SK-MEL-5 (cell line): ENCODE data around the gene PSMD6. TPM values are rescaled to one million over a fixed set of nuclear protein-coding genes. Genes with fewer than 3 reads are reported as not detected.

Experiments
- DNase-seq: peaks from one replicate; pipeline ENCODE4 v3.0.0-alpha.2; 2016; ENCODE audit warnings: low read depth, low spot score
- in situ Hi-C: cut with HindIII; loops from 2 replicates; pipeline ENCODE4 v1.10.0; 2016; ENCODE audit warnings: low sequenced_read_pairs, high pct_unique_total_duplicates, low pct_unique_long_range_greater_than_20kb
- small RNA-seq, 2 experiments: library from RNA; depleted of rRNA; stranded (forward); fragments of <200 nt; gene quantifications; one replicate each; pipeline ENCODE3, GENCODE V24; 2014
- total RNA-seq: library from RNA; depleted of rRNA; stranded (reverse); fragments of >200 nt; shearing (Covaris generic); gene quantifications from 2 replicates; pipeline ENCODE4 v1.2.3, GENCODE V29; 2014; rRNA removed

The PSMD6 gene
- total RNA-seq, 1 experiment from 2014 or later, result 129 TPM

DNA sequence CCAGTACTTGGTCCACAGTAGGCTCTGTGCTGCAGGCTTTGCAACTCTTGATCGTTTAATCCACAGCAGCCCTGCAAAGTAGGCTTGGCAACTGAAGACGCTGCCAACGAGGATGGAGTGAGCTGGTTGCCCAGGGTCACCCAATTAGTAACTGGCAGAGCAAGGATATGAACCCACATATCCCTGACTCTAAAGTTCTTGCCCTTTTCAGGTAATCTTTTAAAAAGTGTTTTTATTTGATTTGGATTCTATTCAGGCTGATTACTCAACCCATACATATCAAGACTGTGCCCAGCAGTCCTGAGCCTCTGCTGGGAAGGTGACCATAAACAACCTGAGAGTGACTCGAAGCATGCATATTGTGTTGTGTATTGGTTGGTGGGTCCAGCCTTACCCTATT is 50.3 kb downstream of the PSMD6 start:
- in situ Hi-C loops, result no loop called here
- no peak for DNase-seq

DNA sequence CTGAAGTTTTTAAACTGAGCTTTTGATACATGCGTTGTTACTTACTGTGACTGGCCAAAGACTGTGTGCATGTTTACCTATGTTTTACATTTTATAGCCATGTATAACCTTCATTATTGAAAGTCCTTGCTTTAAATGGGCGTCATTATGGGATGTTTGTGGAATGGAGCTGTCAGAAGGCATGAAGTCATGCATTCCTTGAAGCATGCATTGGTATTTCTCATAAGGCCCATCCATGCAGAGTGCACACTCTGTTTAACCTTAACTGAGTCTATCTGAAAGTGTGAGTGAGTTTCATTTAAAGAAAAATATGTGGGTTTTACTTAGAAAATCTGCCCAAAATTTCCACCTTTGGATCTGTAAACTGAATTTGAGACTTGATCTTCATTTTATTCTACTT is 51.1 kb downstream of the PSMD6 start:
- in situ Hi-C loops, result no loop called here
- DNase-seq, result no peak

DNA sequence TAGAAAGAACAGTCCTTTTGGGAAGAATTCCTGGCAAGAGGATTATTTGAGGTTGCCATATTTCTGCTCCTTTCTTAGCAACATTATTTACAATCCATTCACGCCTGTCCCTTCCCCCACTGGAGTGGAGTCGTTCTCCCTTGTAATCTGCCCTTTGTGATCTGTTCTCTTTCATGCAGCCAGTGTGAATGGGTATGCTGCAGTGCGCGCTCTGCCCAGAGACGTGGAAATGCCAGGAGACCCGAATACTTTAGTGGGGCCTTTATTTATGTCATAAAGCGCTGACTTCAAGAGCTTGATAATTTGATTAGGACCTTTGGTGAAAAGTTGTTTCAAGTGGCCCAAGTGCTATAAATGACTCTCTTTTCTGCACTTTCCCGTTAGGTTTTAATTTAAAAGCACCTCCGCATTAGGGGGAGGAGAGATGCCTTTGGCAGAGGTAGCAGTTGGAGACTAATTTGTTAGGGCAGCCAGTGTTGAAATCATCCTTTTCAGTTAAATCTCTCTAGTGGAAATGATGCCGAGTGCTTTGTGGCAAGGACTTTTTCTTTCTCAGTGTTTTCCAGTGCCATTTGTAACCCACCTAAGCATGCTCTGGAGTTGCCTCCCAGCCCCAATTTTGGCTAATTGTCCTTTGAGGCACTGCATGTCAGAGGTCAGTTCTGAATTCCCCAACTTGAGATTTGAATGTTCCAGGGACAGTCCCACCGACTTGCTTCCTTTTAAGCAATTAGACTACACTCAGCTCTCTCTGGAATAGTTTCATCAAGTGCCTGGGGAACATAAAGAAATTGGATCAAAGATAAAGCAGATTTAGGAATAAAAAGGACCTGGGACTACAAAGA is 52.4 kb downstream of the PSMD6 start:
- in situ Hi-C loops, result no loop called here
- DNase-seq, result no peak

DNA sequence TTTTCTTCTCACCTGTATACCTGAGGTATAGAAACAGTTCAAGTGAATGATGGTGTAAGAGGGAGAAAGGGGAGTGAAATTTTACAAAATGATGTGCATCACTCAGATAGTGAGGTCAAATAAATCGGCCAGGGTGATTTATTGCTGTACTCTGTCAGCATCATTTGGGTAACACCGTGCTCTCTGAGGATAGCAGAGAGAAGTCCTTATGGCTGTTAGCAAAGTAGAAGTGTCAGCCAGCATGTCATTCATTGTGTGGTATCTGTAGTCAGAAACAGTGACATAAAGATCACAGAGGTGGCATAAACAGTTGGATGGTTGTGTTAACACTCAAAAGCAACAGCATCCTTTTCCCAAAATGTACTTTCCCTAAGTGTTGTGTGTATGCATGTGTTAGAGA is 53.4 kb downstream of the PSMD6 start:
- DNase-seq, result no peak
- in situ Hi-C loops, result no loop called here

DNA sequence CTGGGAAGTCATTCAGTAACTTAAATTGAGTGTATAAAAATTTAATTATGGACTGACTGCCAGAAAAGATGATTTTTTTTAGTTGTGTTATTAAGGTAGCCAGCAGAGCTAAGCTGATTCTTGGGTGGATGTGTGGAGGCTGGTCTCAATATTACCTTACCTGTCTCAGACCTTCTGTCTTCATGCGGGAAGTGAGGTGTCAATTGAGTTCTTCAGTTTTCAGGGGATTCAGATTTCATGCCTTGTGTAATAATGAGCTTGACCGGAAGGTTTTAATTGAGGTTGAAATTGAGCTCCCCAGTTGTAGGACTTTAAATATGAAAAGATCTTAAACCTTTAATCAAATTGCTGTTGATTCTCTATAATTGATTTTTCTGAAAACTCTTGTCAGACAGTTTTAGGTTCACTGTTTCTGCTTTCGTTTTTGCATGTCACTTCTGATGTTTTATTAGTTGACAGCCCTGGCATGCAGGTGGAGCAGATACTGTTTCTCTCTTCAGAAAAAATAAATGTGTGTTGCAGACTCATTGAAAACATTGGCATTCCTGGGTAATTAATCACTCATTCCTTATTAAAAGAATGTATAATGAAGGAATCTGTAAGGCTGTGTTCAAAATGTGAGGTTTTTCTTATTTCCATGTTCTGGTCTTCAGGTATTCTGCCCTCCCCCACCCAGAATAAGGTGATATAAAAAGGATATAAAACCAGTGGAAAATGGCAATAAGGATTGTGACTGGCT is 54.5 kb downstream of the PSMD6 start:
- in situ Hi-C loops, result no loop called here
- no peak for DNase-seq

DNA sequence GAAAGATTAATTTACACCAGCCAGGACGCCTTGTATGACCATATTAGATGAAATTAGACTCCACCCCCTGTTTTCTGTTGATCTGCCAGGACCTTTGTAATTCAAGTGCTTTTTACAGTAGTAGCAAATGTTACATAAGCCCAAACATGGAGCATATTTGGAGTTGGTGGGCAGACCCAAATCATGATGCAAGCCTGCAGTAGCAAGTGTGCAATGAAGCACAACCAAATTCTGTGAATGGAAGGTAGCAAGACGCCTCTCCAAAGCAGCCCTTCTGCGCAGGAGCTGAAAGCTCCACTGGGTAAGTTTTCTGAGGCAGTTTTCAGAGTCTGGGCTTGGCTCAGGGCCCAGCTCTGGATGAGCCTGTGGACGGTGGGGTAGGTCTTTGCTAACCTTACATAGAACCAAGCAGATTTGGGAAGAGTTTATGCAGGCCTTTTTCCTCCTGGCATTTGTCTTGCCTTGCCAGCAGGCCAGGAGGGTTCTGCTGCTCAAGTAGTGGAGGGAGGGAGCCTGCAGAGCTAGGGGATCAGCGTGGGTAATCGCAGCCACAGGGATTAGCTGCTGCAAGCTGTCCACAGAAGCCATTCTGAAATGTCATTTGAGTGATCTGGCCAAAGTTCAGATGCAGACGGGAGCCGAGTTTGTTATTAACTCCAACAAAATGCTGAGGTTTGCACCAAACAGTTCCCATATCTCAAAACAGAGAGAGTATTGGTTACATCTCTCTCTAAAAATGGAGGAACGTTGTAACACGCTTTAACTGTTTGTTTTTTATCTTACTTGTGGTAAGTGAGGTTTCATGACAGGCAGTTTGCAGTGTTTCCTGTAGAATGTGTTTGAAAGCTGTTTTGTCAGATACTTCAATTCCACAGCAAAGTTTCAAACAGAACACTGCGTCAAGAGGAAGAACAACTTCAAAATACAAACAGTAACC is 55.4 kb downstream of the PSMD6 start:
- DNase-seq, result no peak
- in situ Hi-C loops, result no loop called here

DNA sequence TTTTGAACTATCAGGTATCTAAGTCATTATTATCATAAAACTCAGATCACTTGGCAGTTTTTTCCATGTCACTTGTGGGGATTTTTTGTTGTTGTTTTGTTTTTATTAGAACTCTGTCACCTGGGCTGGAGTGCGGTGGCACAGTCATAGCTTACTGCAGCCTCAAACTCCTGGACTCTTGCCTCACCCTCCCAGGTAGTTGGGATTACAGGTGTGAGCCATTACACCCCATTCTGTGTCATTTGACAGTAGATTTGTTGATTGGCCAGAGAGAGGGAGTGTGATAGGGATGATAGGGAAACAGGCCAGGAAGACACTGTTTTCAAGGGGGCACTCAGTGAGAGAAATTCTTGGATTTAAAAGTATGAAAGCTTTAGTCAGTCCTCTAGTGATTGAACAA is 56.4 kb downstream of the PSMD6 start:
- no peak for DNase-seq
- in situ Hi-C loops, result no loop called here

DNA sequence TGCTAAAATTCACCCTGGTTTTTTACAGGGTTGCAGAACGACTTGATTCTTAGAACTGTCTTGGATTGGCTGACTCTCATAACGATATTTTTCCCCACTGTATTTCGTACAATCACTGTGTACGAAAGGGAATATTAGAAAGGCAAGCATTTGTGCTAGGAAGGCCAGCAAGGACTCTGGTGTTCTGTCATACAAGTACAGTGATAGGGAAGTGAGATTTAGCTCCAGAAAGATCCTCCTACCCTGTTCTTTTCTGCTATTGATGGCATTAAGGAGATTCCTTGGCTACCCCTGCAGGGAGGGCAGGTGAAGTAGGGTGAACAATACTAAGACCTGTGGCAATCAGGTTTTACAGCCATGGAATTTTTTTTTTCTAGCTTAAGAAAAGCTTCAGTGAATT is 57.3 kb downstream of the PSMD6 start:
- in situ Hi-C loops, result no loop called here

DNA sequence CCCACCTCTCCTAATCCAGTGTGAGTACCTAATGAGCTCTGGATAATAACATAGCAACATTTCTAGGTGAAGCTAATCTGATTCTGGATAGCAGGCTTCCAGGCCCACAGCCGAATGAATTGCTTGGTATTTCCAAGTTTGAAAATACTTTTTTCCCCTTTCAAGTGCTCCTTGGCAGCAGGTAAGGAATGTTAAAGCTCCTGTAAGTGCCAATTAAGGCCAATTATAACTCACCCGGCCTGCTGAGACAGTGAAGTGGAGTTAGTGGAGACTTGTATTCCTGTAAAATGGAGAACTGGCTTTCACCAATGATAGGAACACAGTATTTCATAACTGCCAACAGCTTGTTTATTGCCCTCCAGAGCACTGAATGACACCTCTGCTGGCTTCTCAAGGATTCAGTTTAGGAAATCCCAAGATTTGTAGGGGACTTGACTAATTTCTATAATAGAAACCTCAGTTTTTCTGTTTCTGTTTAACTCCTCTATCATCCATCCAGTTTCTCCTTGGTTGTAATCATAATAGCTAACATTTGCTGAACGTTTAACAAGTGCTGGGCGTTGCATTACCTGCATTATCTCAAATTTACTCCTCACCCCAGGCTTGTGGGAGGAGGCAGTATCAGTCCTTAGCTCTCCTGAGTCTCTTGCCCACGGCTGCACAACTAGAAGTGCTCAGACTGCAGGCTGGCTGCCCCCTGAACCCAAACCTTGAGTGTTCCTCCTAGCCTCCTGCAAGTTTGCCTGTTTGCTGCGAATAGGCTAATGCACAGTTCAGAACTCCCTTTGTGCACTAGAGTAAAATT is 58.4 kb downstream of the PSMD6 start:
- in situ Hi-C loops, result no loop called here
- DNase-seq, result no peak

More for the DNA sequence above, 57.3 kb downstream of the PSMD6 start:
- DNase-seq, result no peak

DNA sequence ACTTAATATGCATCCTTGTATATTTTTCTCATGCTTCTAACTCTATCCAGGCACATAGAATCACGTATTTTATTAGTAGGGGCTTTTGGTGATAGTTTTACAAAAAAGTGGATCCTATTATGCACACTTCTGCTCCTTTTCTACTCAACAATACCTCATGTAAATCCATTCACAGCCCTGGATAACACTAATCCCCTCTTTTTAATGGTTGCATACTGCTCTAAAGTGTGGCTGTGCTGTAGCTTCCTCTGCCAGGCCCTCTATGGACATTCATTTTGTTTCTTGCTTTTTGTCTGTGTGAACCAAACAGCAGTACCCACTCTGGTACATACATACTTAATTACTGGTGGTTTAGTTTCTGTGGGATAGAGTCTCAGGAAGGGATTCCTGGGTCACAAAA is 59.8 kb downstream of the PSMD6 start:
- DNase-seq, result no peak
- in situ Hi-C loops, result no loop called here

DNA sequence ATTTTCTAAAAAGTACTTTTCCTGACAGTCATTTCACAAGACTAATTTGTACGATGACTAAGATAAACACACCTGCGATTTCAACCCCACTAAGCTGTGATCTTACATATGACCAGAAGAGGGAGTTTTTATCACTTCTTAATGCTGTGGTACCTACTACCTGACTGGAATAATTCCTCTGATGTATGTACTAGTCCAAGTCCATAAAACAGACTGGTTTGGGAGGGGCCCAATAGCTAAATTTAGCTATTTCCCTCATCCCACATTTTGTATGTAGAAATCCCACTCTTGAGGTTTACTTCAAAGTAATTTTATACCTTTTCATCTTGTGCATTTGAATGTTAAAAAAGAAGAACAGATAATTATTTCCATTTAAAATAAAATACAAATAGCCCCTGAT is 61.4 kb downstream of the PSMD6 start:
- peak; percentile 66 for DNase-seq
- in situ Hi-C loops, result no loop called here

Small RNA genes within 50 kb of the gene (small RNA-seq; reads per million reads assigned to genes)
- gene RF00012, result 0 to 0.12 reads per million in 2 experiments

Other genes starting within 250 kb of the PSMD6 start
- gene C3orf49, start 204.2 kb downstream of the PSMD6 start, total RNA-seq, result not detected in 2 replicates
- 105 and 109 TPM in 2 replicates for gene THOC7, start 159.7 kb downstream of the PSMD6 start, total RNA-seq
- 5.8 and 6.4 TPM in 2 replicates for gene ATXN7, start 159.6 kb downstream of the PSMD6 start, total RNA-seq
- not detected in 2 replicates for gene SCAANT1, start 111.1 kb downstream of the PSMD6 start, total RNA-seq
- 0.69 and 1.5 TPM in 2 replicates for gene PRICKLE2, start 202.0 kb upstream of the PSMD6 start, total RNA-seq